HepG2 (cell line): ENCODE results near the gene USP9Y.

ENCODE experiments used
- ARID4A ChIP-seq: sonication (generic); formaldehyde crosslinking; IDR thresholded peaks from 2 replicates; pipeline ENCODE4 v1.5.0; 2020; ENCODE audit warnings: mild to moderate bottlenecking, missing genetic modification reagents, borderline replicate concordance
- ETV6 ChIP-seq: sonication (generic); formaldehyde crosslinking; conservative IDR thresholded peaks from 2 replicates; pipeline ENCODE4 v1.4.0; 2020; ENCODE audit warnings: missing genetic modification reagents
- FOSL1 ChIP-seq: sonication (generic); formaldehyde crosslinking; IDR thresholded peaks from 2 replicates; pipeline ENCODE4 v1.9.0; 2021; ENCODE audit warnings: missing genetic modification reagents, borderline replicate concordance
- POLR2AphosphoS5 ChIP-seq: IDR thresholded peaks from 2 replicates; pipeline ENCODE4 v1.6.1; 2012; ENCODE audit warnings: low read depth, low read length
- ZNF337 ChIP-seq: sonication (generic); formaldehyde crosslinking; IDR thresholded peaks from 2 replicates; pipeline ENCODE4 v1.5.1; 2020; ENCODE audit warnings: missing genetic modification reagents, low read depth, mild to moderate bottlenecking, borderline replicate concordance
- TF ChIP-seq, protein P1 (sequence below): sonication (generic); formaldehyde crosslinking; IDR thresholded peaks from 2 replicates; pipeline ENCODE4 v1.5.0; 2020; ENCODE audit warnings: mild to moderate bottlenecking, missing genetic modification reagents, moderate library complexity
- TF ChIP-seq, protein P2 (sequence below): sonication (generic); formaldehyde crosslinking; IDR thresholded peaks from 2 replicates; pipeline ENCODE4 v1.4.0; 2020; ENCODE audit warnings: missing genetic modification reagents

- TF ChIP-seq, protein P1, sequence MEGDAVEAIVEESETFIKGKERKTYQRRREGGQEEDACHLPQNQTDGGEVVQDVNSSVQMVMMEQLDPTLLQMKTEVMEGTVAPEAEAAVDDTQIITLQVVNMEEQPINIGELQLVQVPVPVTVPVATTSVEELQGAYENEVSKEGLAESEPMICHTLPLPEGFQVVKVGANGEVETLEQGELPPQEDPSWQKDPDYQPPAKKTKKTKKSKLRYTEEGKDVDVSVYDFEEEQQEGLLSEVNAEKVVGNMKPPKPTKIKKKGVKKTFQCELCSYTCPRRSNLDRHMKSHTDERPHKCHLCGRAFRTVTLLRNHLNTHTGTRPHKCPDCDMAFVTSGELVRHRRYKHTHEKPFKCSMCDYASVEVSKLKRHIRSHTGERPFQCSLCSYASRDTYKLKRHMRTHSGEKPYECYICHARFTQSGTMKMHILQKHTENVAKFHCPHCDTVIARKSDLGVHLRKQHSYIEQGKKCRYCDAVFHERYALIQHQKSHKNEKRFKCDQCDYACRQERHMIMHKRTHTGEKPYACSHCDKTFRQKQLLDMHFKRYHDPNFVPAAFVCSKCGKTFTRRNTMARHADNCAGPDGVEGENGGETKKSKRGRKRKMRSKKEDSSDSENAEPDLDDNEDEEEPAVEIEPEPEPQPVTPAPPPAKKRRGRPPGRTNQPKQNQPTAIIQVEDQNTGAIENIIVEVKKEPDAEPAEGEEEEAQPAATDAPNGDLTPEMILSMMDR (CRISPR knock-in tag): no peak
- TF ChIP-seq, protein P2, sequence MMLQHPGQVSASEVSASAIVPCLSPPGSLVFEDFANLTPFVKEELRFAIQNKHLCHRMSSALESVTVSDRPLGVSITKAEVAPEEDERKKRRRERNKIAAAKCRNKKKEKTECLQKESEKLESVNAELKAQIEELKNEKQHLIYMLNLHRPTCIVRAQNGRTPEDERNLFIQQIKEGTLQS (CRISPR knock-in tag): no peak
- TF ChIP-seq ARID4A (CRISPR knock-in tag): no peak
- TF ChIP-seq ETV6: no peak
- TF ChIP-seq POLR2AphosphoS5: no peak
- no peak for TF ChIP-seq FOSL1 (CRISPR knock-in tag)
- TF ChIP-seq ZNF337 (CRISPR knock-in tag): no peak
Measured at GRCh38 chrY:12846793-12847192, 145.8 kb downstream of the USP9Y start.
